HEK293 (cell line): ENCODE results near the gene BIRC7.

Source experiments
- ATF2 ChIP-seq: fragments of 450-650 bp; formaldehyde crosslinking; IDR thresholded peaks from 2 replicates; pipeline ENCODE4 v1.5.1; 2016; ENCODE audit warnings: missing biosample characterization, missing genetic modification characterization, low read depth
- CTCF ChIP-seq: fragments of 450-650 bp; formaldehyde crosslinking; IDR thresholded peaks from 2 replicates; pipeline ENCODE4 v1.5.1; 2016; ENCODE audit warnings: missing biosample characterization, missing genetic modification characterization
- PBX3 ChIP-seq: sonication (generic); formaldehyde crosslinking; IDR thresholded peaks from 2 replicates; pipeline ENCODE4 v1.8.1; 2022; ENCODE audit warnings: mild to moderate bottlenecking, moderate library complexity, missing genetic modification reagents
- REST ChIP-seq: fragments of 450-650 bp; formaldehyde crosslinking; IDR thresholded peaks from 2 replicates; pipeline ENCODE4 v1.5.1; 2016; ENCODE audit warnings: missing biosample characterization, missing genetic modification characterization
- SALL2 ChIP-seq: fragments of 450-650 bp; formaldehyde crosslinking; IDR thresholded peaks from 2 replicates; pipeline ENCODE4 v1.5.0; 2017; ENCODE audit warnings: missing biosample characterization, mild to moderate bottlenecking, missing genetic modification characterization, borderline replicate concordance
- ZBTB1 ChIP-seq: fragments of 450-650 bp; formaldehyde crosslinking; IDR thresholded peaks from 2 replicates; pipeline ENCODE4 v1.5.1; 2016; ENCODE audit warnings: missing biosample characterization, missing genetic modification characterization
- ZNF138 ChIP-seq: fragments of 450-650 bp; formaldehyde crosslinking; IDR thresholded peaks from 2 replicates; pipeline ENCODE4 v1.5.1; 2016; ENCODE audit warnings: missing biosample characterization, missing genetic modification characterization, borderline replicate concordance
- ZNF174 ChIP-seq: fragments of 450-650 bp; formaldehyde crosslinking; IDR thresholded peaks from 2 replicates; pipeline ENCODE4 v1.5.0; 2017; ENCODE audit warnings: missing biosample characterization, mild to moderate bottlenecking, missing genetic modification characterization
- ZNF202 ChIP-seq: fragments of 450-650 bp; formaldehyde crosslinking; IDR thresholded peaks from 2 replicates; pipeline ENCODE4 v1.5.1; 2016; ENCODE audit warnings: missing biosample characterization, missing genetic modification characterization, borderline replicate concordance
- ZNF274 ChIP-seq, 2 experiments: fragments of 200-500 bp in 1 of 2; fragments of 450-650 bp in 1 of 2; sonication (Bioruptor generic) in 1 of 2; formaldehyde crosslinking in 1 of 2; IDR thresholded peaks; 2 replicates each; pipeline versions ENCODE4 v1.5.1 to v1.6.1; 2014 to 2016; ENCODE audit warnings: borderline replicate concordance in 1 of 2, inconsistent platforms in 1 of 2, low read length in 1 of 2, missing biosample characterization in 1 of 2, missing genetic modification characterization in 1 of 2
- ZNF549 ChIP-seq: fragments of 450-650 bp; IDR thresholded peaks from 2 replicates; pipeline ENCODE4 v1.5.1; 2018; ENCODE audit warnings: missing biosample characterization, missing genetic modification characterization, mild to moderate bottlenecking, inconsistent platforms, moderate library complexity
- ZSCAN5A ChIP-seq: fragments of 450-650 bp; formaldehyde crosslinking; IDR thresholded peaks from 2 replicates; pipeline ENCODE4 v1.5.1; 2016; ENCODE audit warnings: missing biosample characterization, missing genetic modification characterization
- TF ChIP-seq, protein P1 (sequence below): fragments of 450-650 bp; formaldehyde crosslinking; IDR thresholded peaks from 2 replicates; pipeline ENCODE4 v1.5.1; 2016; ENCODE audit warnings: missing biosample characterization, missing genetic modification characterization

- no peak for TF ChIP-seq ZNF138
- no peak for TF ChIP-seq CTCF (tag by site-specific recombination)
- TF ChIP-seq ZSCAN5A, result no peak
- TF ChIP-seq ZNF549 (tag by site-specific recombination), result no peak
- no peak for TF ChIP-seq ZBTB1 (tag by site-specific recombination)
- no peak for TF ChIP-seq ZNF274 (IDR thresholded peaks at IDR 0.05; ENCODE audit: low read length)
- TF ChIP-seq ZNF274 (tag by site-specific recombination; IDR thresholded peaks at IDR 0.05; ENCODE audit: borderline replicate concordance), result no peak
- TF ChIP-seq ZNF174 (tag by site-specific recombination), result no peak
- TF ChIP-seq PBX3 (CRISPR knock-in tag), result no peak
- TF ChIP-seq SALL2 (tag by site-specific recombination), result no peak
- no peak for TF ChIP-seq ZNF202 (tag by site-specific recombination)
- TF ChIP-seq REST (tag by site-specific recombination), result no peak
- TF ChIP-seq, protein P1, sequence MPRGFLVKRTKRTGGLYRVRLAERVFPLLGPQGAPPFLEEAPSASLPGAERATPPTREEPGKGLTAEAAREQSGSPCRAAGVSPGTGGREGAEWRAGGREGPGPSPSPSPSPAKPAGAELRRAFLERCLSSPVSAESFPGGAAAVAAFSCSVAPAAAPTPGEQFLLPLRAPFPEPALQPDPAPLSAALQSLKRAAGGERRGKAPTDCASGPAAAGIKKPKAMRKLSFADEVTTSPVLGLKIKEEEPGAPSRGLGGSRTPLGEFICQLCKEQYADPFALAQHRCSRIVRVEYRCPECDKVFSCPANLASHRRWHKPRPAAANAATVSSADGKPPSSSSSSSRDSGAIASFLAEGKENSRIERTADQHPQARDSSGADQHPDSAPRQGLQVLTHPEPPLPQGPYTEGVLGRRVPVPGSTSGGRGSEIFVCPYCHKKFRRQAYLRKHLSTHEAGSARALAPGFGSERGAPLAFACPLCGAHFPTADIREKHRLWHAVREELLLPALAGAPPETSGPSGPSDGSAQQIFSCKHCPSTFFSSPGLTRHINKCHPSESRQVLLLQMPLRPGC, result no peak
- TF ChIP-seq ATF2 (tag by site-specific recombination), result no peak
These were observed 25.6 kb upstream of the BIRC7 start for GRCh38 chr20:63210011-63210605.
